ENCODE data around the gene NRG2. TPM values are rescaled to one million over a fixed set of nuclear protein-coding genes. Genes with fewer than 3 reads are reported as not detected.
A peak's percentile ranks its signal among the peaks of the same experiment; 100 is the strongest.

The NRG2 gene
- total RNA-seq, 6 experiments from 2014 or later = 0.07 to 0.77 (median 0.14) TPM; not detected in 1

- no peak overlapping the region for H3K27ac ChIP-seq
- peaks cover 0 to 11% of the 10 kb centered on the region in 2 donors for H3K27me3 ChIP-seq
- DNase-seq (peak in 1 of 3 donors; percentile 42), ATAC-seq (no peak)
- H3K9me3 ChIP-seq = no peaks in the 10 kb centered on the region
- H3K4me1 ChIP-seq = peaks cover 0 to 14% (median 6%) of the 10 kb centered on the region in 4 donors
- no peaks in the 10 kb centered on the region for H3K36me3 ChIP-seq
- TF ChIP-seq, protein P1, sequence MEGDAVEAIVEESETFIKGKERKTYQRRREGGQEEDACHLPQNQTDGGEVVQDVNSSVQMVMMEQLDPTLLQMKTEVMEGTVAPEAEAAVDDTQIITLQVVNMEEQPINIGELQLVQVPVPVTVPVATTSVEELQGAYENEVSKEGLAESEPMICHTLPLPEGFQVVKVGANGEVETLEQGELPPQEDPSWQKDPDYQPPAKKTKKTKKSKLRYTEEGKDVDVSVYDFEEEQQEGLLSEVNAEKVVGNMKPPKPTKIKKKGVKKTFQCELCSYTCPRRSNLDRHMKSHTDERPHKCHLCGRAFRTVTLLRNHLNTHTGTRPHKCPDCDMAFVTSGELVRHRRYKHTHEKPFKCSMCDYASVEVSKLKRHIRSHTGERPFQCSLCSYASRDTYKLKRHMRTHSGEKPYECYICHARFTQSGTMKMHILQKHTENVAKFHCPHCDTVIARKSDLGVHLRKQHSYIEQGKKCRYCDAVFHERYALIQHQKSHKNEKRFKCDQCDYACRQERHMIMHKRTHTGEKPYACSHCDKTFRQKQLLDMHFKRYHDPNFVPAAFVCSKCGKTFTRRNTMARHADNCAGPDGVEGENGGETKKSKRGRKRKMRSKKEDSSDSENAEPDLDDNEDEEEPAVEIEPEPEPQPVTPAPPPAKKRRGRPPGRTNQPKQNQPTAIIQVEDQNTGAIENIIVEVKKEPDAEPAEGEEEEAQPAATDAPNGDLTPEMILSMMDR (IDR thresholded peaks at IDR 0.05) = no peak
- no peak for TF ChIP-seq POLR2A (IDR thresholded peaks at IDR 0.05)
- intact Hi-C loops (cut with DNase I) = no loop called here
- WGBS (ENCODE audit: insufficient coverage, low coverage, low lambda C conversion rate, missing lambda C conversion rate) = 63% methylated on average over 2 of the region's 22 CpGs
- no peak overlapping the region for H3K4me3 ChIP-seq
Observed at GRCh38 chr5:139904816-139905661, 138.1 kb downstream of the NRG2 start.

DNA sequence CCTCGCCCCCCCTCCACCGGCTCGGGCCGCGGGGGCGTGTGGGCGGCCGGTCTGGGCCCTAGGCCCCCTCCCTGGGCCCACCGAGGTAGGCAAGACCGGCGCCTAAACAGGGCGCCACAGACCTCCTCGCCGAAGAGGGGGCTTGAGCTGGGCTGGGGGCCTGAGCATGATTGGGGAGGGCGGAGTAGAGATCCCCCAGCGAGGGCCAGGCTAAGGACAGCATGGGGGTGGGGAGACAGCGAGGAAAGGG lies 138.6 kb downstream of the NRG2 start:
- H3K27ac ChIP-seq = no peak overlapping the region
- ATAC-seq (no peak), DNase-seq (no peak)
- no peaks in the 10 kb centered on the region for H3K9me3 ChIP-seq
- H3K4me3 ChIP-seq = peak overlapping the region; percentile 12 to 44 (median 16)
- peaks cover 0 to 11% of the 10 kb centered on the region in 2 donors for H3K27me3 ChIP-seq
- intact Hi-C loops (cut with DNase I) = no loop called here
- H3K36me3 ChIP-seq = no peaks in the 10 kb centered on the region
- WGBS (ENCODE audit: insufficient coverage, low coverage, low lambda C conversion rate, missing lambda C conversion rate) = no CpG with 5 or more reads among the region's 17 CpGs
- TF ChIP-seq, protein P1 (IDR thresholded peaks at IDR 0.05) = no peak
- no peak for TF ChIP-seq POLR2A (IDR thresholded peaks at IDR 0.05)
- H3K4me1 ChIP-seq = peaks cover 0 to 14% (median 6%) of the 10 kb centered on the region in 4 donors

- Histone ChIP-seq H3K9me3 (no peaks in the 10 kb centered on the region), H3K27ac (no peak overlapping the region), H3K36me3 (no peaks in the 10 kb centered on the region), H3K4me1 (peaks cover 0 to 14% (median 6%) of the 10 kb centered on the region in 4 donors), H3K27me3 (peaks cover 0 to 11% of the 10 kb centered on the region in 2 donors), H3K4me3 (peak overlapping the region; percentile 12 to 44 (median 16))
- DNase-seq (peak in 1 of 3 donors; percentile 36), ATAC-seq (peak; percentile 39 to 52 (median 46))
- intact Hi-C loops (cut with DNase I) = no loop called here
- no peak for TF ChIP-seq POLR2A (IDR thresholded peaks at IDR 0.05)
- TF ChIP-seq, protein P1 (IDR thresholded peaks at IDR 0.05) = no peak
- WGBS (ENCODE audit: insufficient coverage, low coverage, low lambda C conversion rate, missing lambda C conversion rate) = 2% methylated on average over 13 of the region's 89 CpGs
Observed at GRCh38 chr5:139903795-139904565, 139.1 kb downstream of the NRG2 start.

- DNase-seq = peak in 1 of 3 donors; percentile 23
Observed at GRCh38 chr5:139903450-139903794, 139.7 kb downstream of the NRG2 start.

More at GRCh38 chr5:139903450-139903794, 139.7 kb downstream of the NRG2 start:
- WGBS (ENCODE audit: insufficient coverage, low coverage, low lambda C conversion rate, missing lambda C conversion rate) = 24% methylated on average over 5 of the region's 14 CpGs
- Histone ChIP-seq H3K36me3 (no peaks in the 10 kb centered on the region), H3K27ac (no peak overlapping the region), H3K4me3 (no peak overlapping the region), H3K27me3 (peaks cover 0 to 11% of the 10 kb centered on the region in 2 donors), H3K9me3 (no peaks in the 10 kb centered on the region), H3K4me1 (peaks cover 0 to 14% (median 6%) of the 10 kb centered on the region in 4 donors)
- intact Hi-C loops (cut with DNase I) = no loop called here
- no peak for ATAC-seq
- TF ChIP-seq, protein P1 (IDR thresholded peaks at IDR 0.05) = no peak
- TF ChIP-seq POLR2A (IDR thresholded peaks at IDR 0.05) = no peak
